T-helper 1 cell treated with Interleukin-12 subunit alpha and Interleukin-12 subunit beta and Interleukin-4 antibody, amounts not matched to agents 30 μg/mL and 1 μg/mL, for 36 hours (primary cell): ENCODE results near the gene AMOTL1.

Source experiments
- H3K27ac Mint-ChIP-seq: one replicate; pipeline ENCODE4 v1.8.0; 2021; ENCODE audit warnings: mild to moderate bottlenecking, mixed read lengths
- H3K27me3 Mint-ChIP-seq: one replicate; pipeline ENCODE4 v1.8.0; 2021; ENCODE audit warnings: low read depth, mixed read lengths
- H3K36me3 Mint-ChIP-seq: one replicate; pipeline ENCODE4 v1.8.0; 2021; ENCODE audit warnings: low read depth, mixed read lengths
- H3K4me1 Mint-ChIP-seq: one replicate; pipeline ENCODE4 v1.8.0; 2021; ENCODE audit warnings: low read depth, mixed read lengths
- H3K4me3 Mint-ChIP-seq: one replicate; pipeline ENCODE4 v1.8.0; 2021; ENCODE audit warnings: mild to moderate bottlenecking, moderate library complexity, mixed read lengths
- H3K9me3 Mint-ChIP-seq: one replicate; pipeline ENCODE4 v1.8.0; 2021; ENCODE audit warnings: mixed read lengths

AMOTL1 gene

GRCh38 chr11:94866231-94866822 is 98.2 kb downstream of the AMOTL1 start:
- no peaks in the 10 kb centered on the region for H3K36me3 Mint-ChIP-seq
- no peaks in the 10 kb centered on the region for H3K4me1 Mint-ChIP-seq
- H3K9me3 Mint-ChIP-seq: no peaks in the 10 kb centered on the region
- H3K27ac Mint-ChIP-seq: no peak overlapping the region
- H3K4me3 Mint-ChIP-seq: no peak overlapping the region
- H3K27me3 Mint-ChIP-seq: no peaks in the 10 kb centered on the region

GRCh38 chr11:94866936-94867795 is 99.0 kb downstream of the AMOTL1 start:
- no peaks in the 10 kb centered on the region for H3K36me3 Mint-ChIP-seq
- H3K9me3 Mint-ChIP-seq: no peaks in the 10 kb centered on the region
- H3K4me1 Mint-ChIP-seq: no peaks in the 10 kb centered on the region
- no peaks in the 10 kb centered on the region for H3K27me3 Mint-ChIP-seq
- no peak overlapping the region for H3K4me3 Mint-ChIP-seq
- H3K27ac Mint-ChIP-seq: no peak overlapping the region

GRCh38 chr11:94868468-94868867 is 100.3 kb downstream of the AMOTL1 start:
- Mint-ChIP-seq H3K9me3 (no peaks in the 10 kb centered on the region), H3K27me3 (no peaks in the 10 kb centered on the region), H3K4me1 (no peaks in the 10 kb centered on the region)

GRCh38 chr11:94869186-94869585 is 101.0 kb downstream of the AMOTL1 start:
- H3K27me3 Mint-ChIP-seq: no peaks in the 10 kb centered on the region

More at GRCh38 chr11:94868468-94868867, 100.3 kb downstream of the AMOTL1 start:
- no peak overlapping the region for H3K27ac Mint-ChIP-seq
- no peak overlapping the region for H3K4me3 Mint-ChIP-seq
- no peaks in the 10 kb centered on the region for H3K36me3 Mint-ChIP-seq

GRCh38 chr11:94870422-94870821 is 102.3 kb downstream of the AMOTL1 start:
- no peaks in the 10 kb centered on the region for H3K9me3 Mint-ChIP-seq
- no peak overlapping the region for H3K4me3 Mint-ChIP-seq
- H3K36me3 Mint-ChIP-seq: no peaks in the 10 kb centered on the region
- no peak overlapping the region for H3K27ac Mint-ChIP-seq
- no peaks in the 10 kb centered on the region for H3K27me3 Mint-ChIP-seq
- H3K4me1 Mint-ChIP-seq: no peaks in the 10 kb centered on the region

More at GRCh38 chr11:94869186-94869585, 101.0 kb downstream of the AMOTL1 start:
- H3K4me1 Mint-ChIP-seq: no peaks in the 10 kb centered on the region
- no peaks in the 10 kb centered on the region for H3K36me3 Mint-ChIP-seq
- no peak overlapping the region for H3K4me3 Mint-ChIP-seq
- H3K27ac Mint-ChIP-seq: no peak overlapping the region
- H3K9me3 Mint-ChIP-seq: no peaks in the 10 kb centered on the region

GRCh38 chr11:94871491-94872185 is 103.5 kb downstream of the AMOTL1 start:
- Mint-ChIP-seq H3K4me1 (peaks cover 2% of the 10 kb centered on the region), H3K27me3 (no peaks in the 10 kb centered on the region), H3K27ac (no peak overlapping the region), H3K4me3 (no peak overlapping the region), H3K36me3 (no peaks in the 10 kb centered on the region), H3K9me3 (no peaks in the 10 kb centered on the region)

- Mint-ChIP-seq H3K4me1 (peaks cover 12% of the 10 kb centered on the region), H3K36me3 (no peaks in the 10 kb centered on the region), H3K27me3 (no peaks in the 10 kb centered on the region), H3K27ac (no peak overlapping the region), H3K9me3 (no peaks in the 10 kb centered on the region), H3K4me3 (no peak overlapping the region)
Measured at GRCh38 chr11:94873916-94874540, 105.9 kb downstream of the AMOTL1 start.

GRCh38 chr11:94876222-94876621 is 108.1 kb downstream of the AMOTL1 start:
- no peaks in the 10 kb centered on the region for H3K27me3 Mint-ChIP-seq
- no peak overlapping the region for H3K4me3 Mint-ChIP-seq
- H3K4me1 Mint-ChIP-seq: peaks cover 12% of the 10 kb centered on the region
- H3K27ac Mint-ChIP-seq: no peak overlapping the region
- H3K9me3 Mint-ChIP-seq: no peaks in the 10 kb centered on the region
- no peaks in the 10 kb centered on the region for H3K36me3 Mint-ChIP-seq

GRCh38 chr11:94876645-94877442 is 108.7 kb downstream of the AMOTL1 start:
- Mint-ChIP-seq H3K4me3 (peak overlapping the region; percentile 15), H3K4me1 (peaks cover 12% of the 10 kb centered on the region), H3K27ac (peak overlapping the region; percentile 65), H3K36me3 (no peaks in the 10 kb centered on the region), H3K27me3 (no peaks in the 10 kb centered on the region), H3K9me3 (no peaks in the 10 kb centered on the region)

GRCh38 chr11:94877443-94878200 is 109.5 kb downstream of the AMOTL1 start:
- peaks cover 12% of the 10 kb centered on the region for H3K4me1 Mint-ChIP-seq
- no peak overlapping the region for H3K4me3 Mint-ChIP-seq
- no peaks in the 10 kb centered on the region for H3K27me3 Mint-ChIP-seq
- no peaks in the 10 kb centered on the region for H3K36me3 Mint-ChIP-seq
- no peaks in the 10 kb centered on the region for H3K9me3 Mint-ChIP-seq
- H3K27ac Mint-ChIP-seq: no peak overlapping the region

- H3K36me3 Mint-ChIP-seq: no peaks in the 10 kb centered on the region
- no peaks in the 10 kb centered on the region for H3K27me3 Mint-ChIP-seq
- no peaks in the 10 kb centered on the region for H3K9me3 Mint-ChIP-seq
- no peak overlapping the region for H3K27ac Mint-ChIP-seq
- peaks cover 12% of the 10 kb centered on the region for H3K4me1 Mint-ChIP-seq
- no peak overlapping the region for H3K4me3 Mint-ChIP-seq
Measured at GRCh38 chr11:94879006-94879405, 110.8 kb downstream of the AMOTL1 start.

- no peaks in the 10 kb centered on the region for H3K27me3 Mint-ChIP-seq
- H3K27ac Mint-ChIP-seq: no peak overlapping the region
- H3K4me3 Mint-ChIP-seq: no peak overlapping the region
- H3K9me3 Mint-ChIP-seq: no peaks in the 10 kb centered on the region
- peaks cover 12% of the 10 kb centered on the region for H3K4me1 Mint-ChIP-seq
- H3K36me3 Mint-ChIP-seq: no peaks in the 10 kb centered on the region
Measured at GRCh38 chr11:94880216-94880615, 112.1 kb downstream of the AMOTL1 start.

- Mint-ChIP-seq H3K9me3 (no peaks in the 10 kb centered on the region), H3K36me3 (no peaks in the 10 kb centered on the region), H3K4me3 (no peak overlapping the region), H3K4me1 (no peaks in the 10 kb centered on the region), H3K27me3 (no peaks in the 10 kb centered on the region), H3K27ac (no peak overlapping the region)
Measured at GRCh38 chr11:94882931-94883330, 114.8 kb downstream of the AMOTL1 start.
